Fibroblast of the conjunctiva (primary cell): ENCODE data around the gene KRAS.
"Not testable (repeated sequence)": the region's sequence is repeated elsewhere in the genome, so short reads cannot be mapped to it uniquely, and the experiment has no call there.

Experiments
- DNase-seq: peaks from one replicate; pipeline ENCODE4 v3.0.0-alpha.2; 2010; ENCODE audit warnings: low read depth

The KRAS gene

GRCh38 chr12:25250744-25251730 lies at the start of gene KRAS:
Gene KRAS (minus strand): TSS chr12:25250929.
- peak; percentile 93 for DNase-seq

GRCh38 chr12:25296381-25296780 lies 45.7 kb upstream of the KRAS start:
- no peak for DNase-seq

- no peak for DNase-seq
These were observed 44.6 kb upstream of the KRAS start for GRCh38 chr12:25295361-25295760.

- DNase-seq = no peak
These were observed 42.9 kb upstream of the KRAS start for GRCh38 chr12:25293653-25294052.

- not testable (repeated sequence) for DNase-seq
These were observed 42.1 kb upstream of the KRAS start for GRCh38 chr12:25292810-25293221.

- DNase-seq = no peak
These were observed 36.9 kb upstream of the KRAS start for GRCh38 chr12:25287610-25288009.

- no peak for DNase-seq
These were observed 36.1 kb upstream of the KRAS start for GRCh38 chr12:25286837-25287236.

GRCh38 chr12:25284024-25284423 lies 33.3 kb upstream of the KRAS start:
- no peak for DNase-seq

GRCh38 chr12:25283006-25283405 lies 32.3 kb upstream of the KRAS start:
- DNase-seq = no peak

- no peak for DNase-seq
These were observed 29.4 kb upstream of the KRAS start for GRCh38 chr12:25280082-25280481.

- no peak for DNase-seq
These were observed 27.5 kb upstream of the KRAS start for GRCh38 chr12:25278269-25278668.

- peak; percentile 83 for DNase-seq
These were observed 25.6 kb upstream of the KRAS start for GRCh38 chr12:25276199-25276937.

- no peak for DNase-seq
These were observed 20.9 kb upstream of the KRAS start for GRCh38 chr12:25271486-25272098.

GRCh38 chr12:25269701-25270100 lies 19.0 kb upstream of the KRAS start:
- no peak for DNase-seq

- DNase-seq = no peak
These were observed 15.8 kb upstream of the KRAS start for GRCh38 chr12:25266497-25266896.

GRCh38 chr12:25264862-25265261 lies 14.1 kb upstream of the KRAS start:
- DNase-seq = no peak

- no peak for DNase-seq
These were observed 13.4 kb upstream of the KRAS start for GRCh38 chr12:25264114-25264513.

- DNase-seq = no peak
These were observed 12.9 kb upstream of the KRAS start for GRCh38 chr12:25263594-25263993.

- no peak for DNase-seq
These were observed 11.8 kb upstream of the KRAS start for GRCh38 chr12:25262389-25263074.

- no peak for DNase-seq
These were observed 7.0 kb upstream of the KRAS start for GRCh38 chr12:25257590-25258324.

- DNase-seq = no peak
These were observed 6.1 kb upstream of the KRAS start for GRCh38 chr12:25256826-25257225.
